Bone marrow (tissue), 2 donors: Measurements from ENCODE around the gene TRHDE.

Experiments
- DNase-seq, 2 donors: peaks; one replicate each; lab custom pipeline; 2025; lab: John Stamatoyannopoulos, UW

TRHDE gene

GRCh38 chr12:72273499-72273837 is 1.3 kb downstream of the TRHDE start:
- DNase-seq: no peak

DNA sequence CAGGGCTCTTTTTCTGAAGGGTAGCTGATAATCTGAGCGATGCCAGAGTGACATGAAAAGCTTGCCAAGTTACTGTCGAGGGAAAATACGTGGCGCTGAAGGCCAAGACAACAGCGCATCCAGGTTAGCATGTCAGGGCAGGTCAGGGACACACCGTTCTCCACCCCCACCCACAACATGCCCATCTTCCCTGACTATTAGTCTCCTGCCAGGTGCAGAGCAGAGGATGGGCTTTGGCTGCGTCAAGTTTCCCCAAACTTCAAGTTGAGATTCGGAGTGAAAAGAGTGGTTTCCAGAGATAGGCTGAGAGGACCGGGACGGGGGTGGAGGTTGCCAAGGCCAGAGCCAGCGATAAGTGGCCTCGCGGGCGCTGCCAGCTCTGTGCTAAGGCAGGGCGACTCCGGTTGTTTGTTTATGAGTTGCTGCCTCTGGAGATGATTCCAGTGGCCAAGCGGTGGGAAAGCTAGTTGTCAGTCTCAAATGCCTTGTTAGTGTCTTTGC is 1.7 kb downstream of the TRHDE start:
- no peak for DNase-seq

- DNase-seq: no peak
Observed at GRCh38 chr12:72274931-72275330, 2.8 kb downstream of the TRHDE start.

DNA sequence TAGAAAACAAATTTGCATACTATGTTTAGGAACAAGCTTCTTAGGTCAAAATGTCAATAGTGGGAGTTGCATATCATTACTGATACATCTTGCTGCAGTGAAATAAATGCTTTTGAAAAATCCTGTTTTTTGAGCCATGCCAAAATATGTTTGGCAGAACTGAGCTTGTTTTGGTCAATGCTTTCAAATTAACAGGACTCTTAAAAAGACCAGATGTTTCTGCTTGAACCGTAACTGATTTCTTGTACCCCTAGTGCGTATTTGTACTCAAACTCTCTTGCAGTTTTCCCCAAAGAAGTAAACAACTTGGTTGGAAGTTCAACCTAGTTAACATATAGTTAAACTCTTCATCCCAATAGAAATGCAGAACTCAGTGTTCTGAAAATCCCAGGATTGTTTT is 3.4 kb downstream of the TRHDE start:
- no peak for DNase-seq

GRCh38 chr12:72276181-72276805 is 4.1 kb downstream of the TRHDE start:
- no peak for DNase-seq

- no peak for DNase-seq
Observed at GRCh38 chr12:72277415-72277814, 5.2 kb downstream of the TRHDE start.

- no peak for DNase-seq
Observed at GRCh38 chr12:72278894-72279293, 6.7 kb downstream of the TRHDE start.

DNA sequence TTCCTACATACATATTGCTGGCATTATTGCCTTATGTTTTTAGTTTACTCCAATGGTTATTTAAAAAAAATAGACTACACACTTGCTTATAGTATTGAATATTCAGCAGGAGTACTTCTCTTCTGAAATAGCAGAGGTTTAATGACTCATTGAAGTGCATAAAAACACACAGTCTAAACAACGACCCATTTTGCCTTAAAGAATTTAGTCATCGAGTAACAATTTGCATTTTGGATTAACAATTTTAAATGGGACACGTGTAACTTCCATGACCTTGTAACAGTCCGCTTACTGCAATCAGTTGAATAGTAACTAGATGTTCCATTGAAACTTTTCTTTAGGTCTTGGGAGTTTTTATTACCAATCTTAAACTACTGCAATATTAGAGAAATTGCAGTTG is 9.0 kb downstream of the TRHDE start:
- DNase-seq: no peak

DNA sequence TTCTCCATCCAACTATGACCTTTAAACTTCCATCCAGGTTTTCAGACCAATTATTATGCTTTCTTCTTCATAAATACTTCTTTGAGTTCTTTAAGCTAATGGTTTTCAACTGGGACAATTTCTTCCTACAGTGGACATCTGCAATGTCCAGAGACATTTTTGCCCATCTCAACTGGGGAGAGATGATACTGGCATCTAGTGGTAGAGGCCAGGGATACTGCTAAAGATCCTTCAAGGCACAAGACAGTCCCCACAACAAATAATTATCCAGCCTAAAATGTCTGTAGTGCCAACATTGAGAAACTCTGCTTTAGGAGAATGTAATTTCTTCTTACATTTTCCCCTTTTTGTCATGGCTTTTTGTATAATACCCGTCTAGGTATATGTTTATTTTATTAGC is 10.6 kb downstream of the TRHDE start:
- no peak for DNase-seq

- no peak for DNase-seq
Observed at GRCh38 chr12:72285861-72286260, 13.7 kb downstream of the TRHDE start.

- DNase-seq: no peak
Observed at GRCh38 chr12:72286526-72286925, 14.4 kb downstream of the TRHDE start.

DNA sequence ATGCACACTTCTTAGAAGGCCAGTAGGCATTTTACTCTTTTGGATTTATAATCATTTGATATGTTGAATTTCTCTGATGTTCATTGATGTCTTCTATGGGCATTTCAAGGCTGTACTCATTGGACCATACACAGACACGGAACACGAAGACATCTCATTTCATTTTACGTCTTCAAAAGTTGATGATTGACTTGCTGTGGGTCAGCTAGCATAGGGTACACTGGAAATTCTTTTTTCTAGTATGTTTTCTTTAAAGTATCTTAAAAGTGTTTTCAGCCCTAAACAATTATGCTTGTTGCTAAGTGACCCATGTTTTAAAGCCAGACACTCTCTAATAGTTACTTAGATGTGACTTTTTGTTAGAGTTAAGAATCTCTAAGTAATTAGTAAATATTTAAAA is 16.3 kb downstream of the TRHDE start:
- no peak for DNase-seq

DNA sequence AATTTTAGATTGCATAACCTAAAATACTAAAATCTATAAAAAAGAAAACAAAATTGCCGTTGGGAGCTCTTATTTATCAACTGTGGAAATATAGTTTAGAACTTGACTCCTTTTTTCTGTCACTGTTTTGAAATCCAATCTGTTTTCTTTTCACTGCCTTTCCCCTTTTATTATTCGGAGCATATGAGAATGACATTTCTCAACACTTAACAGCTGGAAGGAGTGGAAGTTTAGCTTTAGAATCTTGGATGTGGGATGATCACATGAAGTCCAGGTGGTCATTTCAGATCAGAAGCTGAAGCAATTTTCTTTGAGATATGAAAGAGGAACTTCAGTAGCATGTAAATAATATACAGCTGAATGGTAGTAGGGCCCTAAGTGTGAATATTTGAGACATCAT is 16.7 kb downstream of the TRHDE start:
- DNase-seq: no peak

DNA sequence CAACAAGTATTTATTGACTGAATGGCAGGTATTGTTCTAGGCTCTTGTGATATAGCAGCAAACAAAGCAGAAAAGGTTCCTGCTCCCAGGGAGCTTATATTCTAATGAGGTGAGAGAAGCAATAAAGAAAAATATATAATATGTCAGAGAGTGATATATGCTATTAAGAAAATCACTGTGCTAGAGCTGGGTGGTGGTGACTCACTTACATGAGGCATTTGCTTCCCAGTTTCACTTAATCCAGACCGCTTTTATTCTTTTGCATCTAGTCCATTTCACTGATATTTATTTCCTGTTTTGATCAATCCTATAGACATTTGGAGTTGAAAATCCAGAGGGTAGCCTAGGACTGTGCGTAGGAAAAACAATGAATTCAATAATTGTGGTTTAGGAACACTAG is 17.5 kb downstream of the TRHDE start:
- no peak for DNase-seq

GRCh38 chr12:72291175-72291574 is 19.0 kb downstream of the TRHDE start:
- no peak for DNase-seq

DNA sequence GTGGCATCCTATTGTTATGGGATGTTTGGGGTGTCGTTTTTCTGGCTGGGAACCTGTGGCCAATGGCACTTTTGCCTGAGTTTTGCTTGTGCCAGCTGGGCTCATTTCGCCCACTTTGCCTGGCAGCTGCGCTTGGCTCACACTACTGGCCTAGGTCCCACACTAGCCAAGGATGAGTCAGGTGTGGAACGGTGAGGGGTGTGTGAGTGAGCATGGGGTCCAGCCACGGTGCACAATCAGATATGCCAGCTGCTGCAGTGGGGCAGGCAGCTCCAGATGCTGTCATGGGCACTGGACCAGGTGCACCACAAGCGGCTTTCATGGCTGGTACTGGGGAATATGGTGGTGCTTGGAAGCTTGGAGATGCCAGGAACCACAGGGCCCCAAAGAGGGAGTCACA is 21.5 kb downstream of the TRHDE start:
- no peak for DNase-seq

DNA sequence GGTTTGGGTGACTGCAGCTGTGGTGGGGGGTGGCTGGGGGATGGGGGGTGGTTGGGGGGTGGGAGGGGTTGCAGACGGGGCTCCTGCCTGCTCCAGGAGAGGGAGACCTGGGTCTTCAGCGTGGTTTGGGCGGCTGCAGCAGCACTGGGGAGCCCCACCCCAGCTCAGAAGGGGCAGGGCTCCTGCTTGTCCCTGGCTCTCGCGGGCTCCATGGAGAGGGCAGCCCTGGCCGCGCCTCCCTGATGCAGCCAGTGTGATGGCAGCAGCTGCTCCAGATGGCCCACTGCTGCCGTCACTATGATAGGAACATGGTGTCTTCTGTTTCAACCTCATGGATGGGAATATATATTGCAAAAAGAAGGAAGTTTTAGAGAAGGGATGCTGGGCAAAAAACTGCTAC is 22.9 kb downstream of the TRHDE start:
- no peak for DNase-seq

DNA sequence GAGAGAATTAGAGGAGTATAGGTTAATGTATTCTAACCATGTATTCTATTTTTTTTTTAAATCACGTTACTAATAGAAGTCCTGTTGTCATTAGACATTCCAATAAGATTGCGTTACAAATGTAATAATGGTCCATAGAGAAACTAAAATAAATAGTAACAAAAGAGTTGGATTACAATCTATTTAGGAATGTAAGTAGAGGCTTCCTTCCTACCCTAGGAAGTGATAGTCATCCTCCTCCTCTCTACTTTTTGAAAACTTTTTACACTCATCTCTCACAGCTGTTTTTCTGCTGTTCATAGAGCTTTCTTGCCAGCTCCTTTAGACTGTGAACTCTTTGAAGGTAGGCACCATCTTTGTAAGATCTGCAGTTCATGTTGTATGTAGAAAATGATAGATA is 23.6 kb downstream of the TRHDE start:
- DNase-seq: no peak

GRCh38 chr12:72296389-72296788 is 24.2 kb downstream of the TRHDE start:
- no peak for DNase-seq

DNA sequence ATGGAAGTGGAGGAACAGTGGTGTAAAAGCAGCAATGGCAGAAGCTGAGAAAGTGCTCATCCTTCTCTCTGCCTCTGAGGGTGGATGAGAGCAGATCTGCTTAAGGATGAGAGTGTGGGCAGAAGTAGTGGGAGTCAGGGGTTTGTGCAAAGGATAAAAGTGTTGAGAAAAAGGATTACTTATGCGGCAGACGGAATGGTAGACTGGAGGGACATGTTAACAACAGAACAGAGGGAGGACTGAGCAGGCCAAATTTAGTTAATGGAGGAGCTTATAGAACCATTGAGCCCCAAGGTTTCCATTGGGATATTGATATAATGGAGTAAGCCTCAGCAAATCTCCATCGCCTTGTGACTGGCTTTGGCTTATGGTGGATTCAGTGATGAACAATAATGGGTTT is 25.5 kb downstream of the TRHDE start:
- DNase-seq: no peak

DNA sequence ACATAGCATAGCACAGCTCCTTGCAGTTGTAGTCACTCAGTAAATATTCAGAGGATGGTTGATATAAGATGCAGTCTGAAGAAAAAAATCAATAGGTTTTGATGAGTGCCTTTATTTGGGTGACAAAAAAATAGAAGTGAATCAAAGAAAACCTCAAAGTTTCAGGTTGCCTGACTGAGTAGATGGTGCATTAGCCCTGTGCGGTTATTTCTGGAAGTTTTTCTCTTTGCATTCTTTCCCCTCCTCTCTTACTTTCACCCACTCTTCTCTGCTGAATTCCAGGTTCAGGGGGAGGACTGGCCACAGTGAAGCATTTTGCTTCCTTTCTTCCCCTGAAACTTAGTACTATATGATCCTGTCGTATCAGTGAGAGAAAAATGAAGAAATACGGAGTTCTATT is 28.6 kb downstream of the TRHDE start:
- DNase-seq: no peak

DNA sequence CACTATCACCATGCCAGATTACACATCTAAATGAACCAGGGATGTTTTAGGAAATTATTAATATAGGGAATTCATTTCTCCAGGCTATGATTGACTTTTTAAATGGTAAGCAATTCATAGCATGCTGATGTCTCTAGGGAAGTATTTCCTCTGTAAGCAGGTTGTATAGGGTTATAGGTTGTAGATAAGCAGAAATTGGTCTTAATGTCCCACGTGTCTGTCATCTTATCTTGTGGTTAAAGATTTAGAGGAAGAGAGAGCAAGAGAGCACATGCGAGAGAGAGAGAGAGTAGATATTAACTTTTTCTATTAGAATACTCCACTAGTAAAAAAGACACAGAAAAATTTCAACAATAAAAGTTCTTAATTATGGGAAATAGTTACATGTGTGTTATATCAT is 32.6 kb downstream of the TRHDE start:
- DNase-seq: no peak

- no peak for DNase-seq
Observed at GRCh38 chr12:72307229-72307628, 35.1 kb downstream of the TRHDE start.

- no peak for DNase-seq
Observed at GRCh38 chr12:72311946-72312345, 39.8 kb downstream of the TRHDE start.

GRCh38 chr12:72313806-72314205 is 41.6 kb downstream of the TRHDE start:
- DNase-seq: no peak
